ENCODE results near the gene ANTXR2.

DNA sequence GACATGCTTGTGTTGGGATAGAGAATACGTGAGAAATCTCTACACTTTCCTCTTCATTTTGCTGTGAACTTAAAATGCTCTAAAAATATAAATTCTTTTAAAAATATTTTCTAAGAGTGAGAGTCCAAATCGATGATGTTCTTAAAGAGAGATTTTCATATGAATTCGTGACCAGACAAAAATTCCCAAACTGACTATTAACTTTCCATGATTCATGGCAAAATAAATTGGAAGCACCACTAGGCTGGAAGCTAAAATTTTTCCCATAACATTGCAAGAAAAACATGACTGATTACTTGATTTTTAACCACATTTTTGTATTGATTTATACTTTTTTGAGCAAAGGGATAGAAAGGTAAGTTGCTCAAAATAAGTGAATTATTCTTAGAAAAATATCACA lies 201.1 kb downstream of the ANTXR2 start:
- TF ChIP-seq, protein P1, sequence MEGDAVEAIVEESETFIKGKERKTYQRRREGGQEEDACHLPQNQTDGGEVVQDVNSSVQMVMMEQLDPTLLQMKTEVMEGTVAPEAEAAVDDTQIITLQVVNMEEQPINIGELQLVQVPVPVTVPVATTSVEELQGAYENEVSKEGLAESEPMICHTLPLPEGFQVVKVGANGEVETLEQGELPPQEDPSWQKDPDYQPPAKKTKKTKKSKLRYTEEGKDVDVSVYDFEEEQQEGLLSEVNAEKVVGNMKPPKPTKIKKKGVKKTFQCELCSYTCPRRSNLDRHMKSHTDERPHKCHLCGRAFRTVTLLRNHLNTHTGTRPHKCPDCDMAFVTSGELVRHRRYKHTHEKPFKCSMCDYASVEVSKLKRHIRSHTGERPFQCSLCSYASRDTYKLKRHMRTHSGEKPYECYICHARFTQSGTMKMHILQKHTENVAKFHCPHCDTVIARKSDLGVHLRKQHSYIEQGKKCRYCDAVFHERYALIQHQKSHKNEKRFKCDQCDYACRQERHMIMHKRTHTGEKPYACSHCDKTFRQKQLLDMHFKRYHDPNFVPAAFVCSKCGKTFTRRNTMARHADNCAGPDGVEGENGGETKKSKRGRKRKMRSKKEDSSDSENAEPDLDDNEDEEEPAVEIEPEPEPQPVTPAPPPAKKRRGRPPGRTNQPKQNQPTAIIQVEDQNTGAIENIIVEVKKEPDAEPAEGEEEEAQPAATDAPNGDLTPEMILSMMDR (IDR thresholded peaks at IDR 0.05) = no peak
- TF ChIP-seq, protein P2, sequence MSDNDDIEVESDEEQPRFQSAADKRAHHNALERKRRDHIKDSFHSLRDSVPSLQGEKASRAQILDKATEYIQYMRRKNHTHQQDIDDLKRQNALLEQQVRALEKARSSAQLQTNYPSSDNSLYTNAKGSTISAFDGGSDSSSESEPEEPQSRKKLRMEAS (IDR thresholded peaks at IDR 0.05; ENCODE audit: low read depth) = no peak
- TF ChIP-seq POLR2AphosphoS5 (IDR thresholded peaks at IDR 0.05; ENCODE audit: low read depth, low read length) (no peak), YY1 (IDR thresholded peaks at IDR 0.05; ENCODE audit: low read depth) (no peak), TAF1 (IDR thresholded peaks at IDR 0.05; ENCODE audit: borderline replicate concordance, low read depth, low read length) (no peak), EZH2phosphoT487 (IDR thresholded peaks at IDR 0.05; ENCODE audit: borderline replicate concordance, low read depth) (no peak), RAD21 (IDR thresholded peaks at IDR 0.05; ENCODE audit: low read length) (no peak), SIN3A (IDR thresholded peaks at IDR 0.05; ENCODE audit: borderline replicate concordance, low read depth, low read length) (no peak)
- TF ChIP-seq, protein P3, sequence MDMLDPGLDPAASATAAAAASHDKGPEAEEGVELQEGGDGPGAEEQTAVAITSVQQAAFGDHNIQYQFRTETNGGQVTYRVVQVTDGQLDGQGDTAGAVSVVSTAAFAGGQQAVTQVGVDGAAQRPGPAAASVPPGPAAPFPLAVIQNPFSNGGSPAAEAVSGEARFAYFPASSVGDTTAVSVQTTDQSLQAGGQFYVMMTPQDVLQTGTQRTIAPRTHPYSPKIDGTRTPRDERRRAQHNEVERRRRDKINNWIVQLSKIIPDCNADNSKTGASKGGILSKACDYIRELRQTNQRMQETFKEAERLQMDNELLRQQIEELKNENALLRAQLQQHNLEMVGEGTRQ (IDR thresholded peaks at IDR 0.05; ENCODE audit: borderline replicate concordance, low read depth, low read length) = no peak
